Measurements from ENCODE around the gene KIAA0753. TPM values are rescaled to one million over a fixed set of nuclear protein-coding genes. Genes with fewer than 3 reads are reported as not detected.

The KIAA0753 gene
- total RNA-seq, 4 donors from 2014 or later, result 14.7 to 36.3 (median 23.3) TPM

DNA sequence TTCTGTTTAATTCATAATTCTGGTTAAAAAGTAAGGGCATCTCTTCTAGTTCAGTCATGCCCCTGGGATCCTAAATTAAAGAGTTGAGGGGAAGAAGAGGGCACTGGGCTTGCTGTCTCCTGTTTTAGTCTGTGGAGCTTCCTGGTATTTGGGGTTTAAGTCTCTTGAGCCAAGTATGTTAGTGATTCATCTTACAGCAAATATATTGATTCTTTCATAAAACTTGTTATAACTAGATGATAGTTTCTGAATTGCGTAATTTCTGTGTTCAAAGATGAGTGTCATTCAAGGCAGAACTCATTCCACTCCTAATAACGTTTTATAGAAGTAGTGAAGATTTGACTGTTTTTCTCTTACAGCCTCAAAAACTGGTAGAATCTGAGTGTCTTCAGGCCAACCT lies 2.1 kb upstream of the KIAA0753 start:
- H3K4me3 ChIP-seq, result no peak overlapping the region
- H3K27ac ChIP-seq, result no peak overlapping the region
- TF ChIP-seq POLR2A (IDR thresholded peaks at IDR 0.05), result no peak
- TF ChIP-seq, protein P1, sequence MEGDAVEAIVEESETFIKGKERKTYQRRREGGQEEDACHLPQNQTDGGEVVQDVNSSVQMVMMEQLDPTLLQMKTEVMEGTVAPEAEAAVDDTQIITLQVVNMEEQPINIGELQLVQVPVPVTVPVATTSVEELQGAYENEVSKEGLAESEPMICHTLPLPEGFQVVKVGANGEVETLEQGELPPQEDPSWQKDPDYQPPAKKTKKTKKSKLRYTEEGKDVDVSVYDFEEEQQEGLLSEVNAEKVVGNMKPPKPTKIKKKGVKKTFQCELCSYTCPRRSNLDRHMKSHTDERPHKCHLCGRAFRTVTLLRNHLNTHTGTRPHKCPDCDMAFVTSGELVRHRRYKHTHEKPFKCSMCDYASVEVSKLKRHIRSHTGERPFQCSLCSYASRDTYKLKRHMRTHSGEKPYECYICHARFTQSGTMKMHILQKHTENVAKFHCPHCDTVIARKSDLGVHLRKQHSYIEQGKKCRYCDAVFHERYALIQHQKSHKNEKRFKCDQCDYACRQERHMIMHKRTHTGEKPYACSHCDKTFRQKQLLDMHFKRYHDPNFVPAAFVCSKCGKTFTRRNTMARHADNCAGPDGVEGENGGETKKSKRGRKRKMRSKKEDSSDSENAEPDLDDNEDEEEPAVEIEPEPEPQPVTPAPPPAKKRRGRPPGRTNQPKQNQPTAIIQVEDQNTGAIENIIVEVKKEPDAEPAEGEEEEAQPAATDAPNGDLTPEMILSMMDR (IDR thresholded peaks at IDR 0.05), result no peak
- H3K4me1 ChIP-seq, result peaks cover 5 to 27% (median 11%) of the 10 kb centered on the region in 4 donors
- no peak for DNase-seq
- peaks cover 0 to 29% (median 0%) of the 10 kb centered on the region in 3 donors for H3K36me3 ChIP-seq
- no peaks in the 10 kb centered on the region for H3K27me3 ChIP-seq
- no peaks in the 10 kb centered on the region for H3K9me3 ChIP-seq

DNA sequence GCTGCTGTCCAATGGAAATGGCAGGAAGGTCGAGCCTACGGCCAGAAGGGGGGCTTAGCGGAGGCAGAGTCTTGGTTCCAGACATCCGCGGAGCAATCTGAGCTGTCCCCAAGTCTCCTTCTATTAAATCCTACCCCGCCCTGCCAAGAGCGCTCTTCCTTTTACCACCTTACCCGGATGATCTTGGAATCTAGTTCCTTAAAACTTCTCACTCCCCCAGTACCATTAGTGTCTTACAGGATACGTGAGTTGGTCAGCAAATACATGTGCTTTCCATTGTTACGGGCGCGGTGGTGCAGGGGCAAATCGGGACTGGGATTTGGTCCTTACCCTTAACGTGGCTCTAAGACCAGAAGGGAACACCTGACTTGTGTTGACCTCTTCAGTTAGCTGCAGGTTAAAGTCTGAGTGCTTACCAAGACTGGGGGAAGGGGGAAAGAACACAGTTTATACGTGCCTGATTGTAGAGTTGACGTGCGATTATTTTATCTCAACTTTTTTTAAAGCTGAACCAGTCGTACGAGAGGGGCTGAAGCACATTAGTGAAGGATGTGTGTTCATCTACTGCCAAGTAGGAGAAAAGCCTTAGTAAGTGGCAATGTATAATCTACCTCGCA lies 844 bp upstream of the KIAA0753 start:
- no peak for DNase-seq
- H3K4me3 ChIP-seq, result peak overlapping the region; percentile 56 to 87 (median 76)
- H3K9me3 ChIP-seq, result no peaks in the 10 kb centered on the region
- peaks cover 5 to 27% (median 11%) of the 10 kb centered on the region in 4 donors for H3K4me1 ChIP-seq
- TF ChIP-seq, protein P1 (IDR thresholded peaks at IDR 0.05), result no peak
- TF ChIP-seq POLR2A (IDR thresholded peaks at IDR 0.05), result peak in 1 of 2 donors; percentile 3
- no peaks in the 10 kb centered on the region for H3K27me3 ChIP-seq
- peaks cover 0 to 29% (median 0%) of the 10 kb centered on the region in 3 donors for H3K36me3 ChIP-seq
- peak overlapping the region; percentile 85 to 89 (median 85) for H3K27ac ChIP-seq

DNA sequence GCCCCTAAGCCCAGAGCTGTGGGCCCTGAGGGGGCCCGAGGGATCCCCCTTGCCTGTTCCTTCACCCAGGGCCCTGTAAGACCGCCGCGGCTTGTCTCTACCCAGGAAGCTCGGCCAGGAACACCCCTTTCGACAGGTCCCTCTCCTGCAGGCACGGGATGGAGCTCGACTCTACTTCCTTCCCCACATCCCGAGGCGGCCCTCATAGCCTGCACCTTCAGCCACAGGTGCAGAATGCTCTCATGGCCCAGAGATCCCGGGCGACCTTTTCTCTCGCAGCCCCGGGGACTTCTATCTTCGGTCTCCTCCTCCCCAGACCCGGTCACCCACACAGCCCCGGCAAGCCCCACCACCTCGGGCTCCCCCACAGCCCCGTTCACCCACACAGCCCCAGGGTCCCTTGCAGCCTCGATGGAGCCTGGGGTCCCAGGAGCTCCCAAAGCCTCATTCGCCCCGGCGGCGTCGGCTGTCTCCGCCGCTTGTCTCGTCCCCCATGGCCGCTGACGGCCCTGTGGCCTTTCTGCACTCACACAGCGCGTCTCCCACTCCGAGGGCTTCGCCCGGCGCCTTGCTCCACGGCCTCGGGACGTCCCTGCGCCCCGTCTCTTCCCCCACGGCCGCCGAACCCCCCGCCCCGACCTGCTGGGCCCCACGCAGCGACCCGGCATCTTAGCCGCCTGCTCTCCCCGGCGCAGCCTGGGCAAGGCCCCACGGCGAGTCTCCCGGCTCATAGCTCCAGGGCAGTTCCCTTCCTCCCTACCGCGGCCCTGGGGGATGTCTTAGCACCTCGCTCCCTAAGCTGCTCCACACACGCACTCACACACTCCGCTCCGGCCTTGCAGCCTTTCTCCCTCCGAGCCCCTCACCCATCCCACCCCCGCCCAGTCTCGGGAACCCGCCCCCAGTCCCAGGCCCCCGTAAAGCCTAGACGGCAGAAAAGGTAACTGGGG lies 650 bp downstream of the KIAA0753 start:
- peak; percentile 27 to 69 (median 58) for DNase-seq
- TF ChIP-seq POLR2A (IDR thresholded peaks at IDR 0.05), result no peak
- TF ChIP-seq, protein P1 (IDR thresholded peaks at IDR 0.05), result no peak
- Histone ChIP-seq H3K9me3 (no peaks in the 10 kb centered on the region), H3K27ac (peak overlapping the region; percentile 85 to 89 (median 85)), H3K4me3 (peak overlapping the region; percentile 56 to 87 (median 76)), H3K27me3 (no peaks in the 10 kb centered on the region), H3K36me3 (peaks cover 0 to 22% (median 0%) of the 10 kb centered on the region in 3 donors), H3K4me1 (peaks cover 5 to 27% (median 11%) of the 10 kb centered on the region in 4 donors)

DNA sequence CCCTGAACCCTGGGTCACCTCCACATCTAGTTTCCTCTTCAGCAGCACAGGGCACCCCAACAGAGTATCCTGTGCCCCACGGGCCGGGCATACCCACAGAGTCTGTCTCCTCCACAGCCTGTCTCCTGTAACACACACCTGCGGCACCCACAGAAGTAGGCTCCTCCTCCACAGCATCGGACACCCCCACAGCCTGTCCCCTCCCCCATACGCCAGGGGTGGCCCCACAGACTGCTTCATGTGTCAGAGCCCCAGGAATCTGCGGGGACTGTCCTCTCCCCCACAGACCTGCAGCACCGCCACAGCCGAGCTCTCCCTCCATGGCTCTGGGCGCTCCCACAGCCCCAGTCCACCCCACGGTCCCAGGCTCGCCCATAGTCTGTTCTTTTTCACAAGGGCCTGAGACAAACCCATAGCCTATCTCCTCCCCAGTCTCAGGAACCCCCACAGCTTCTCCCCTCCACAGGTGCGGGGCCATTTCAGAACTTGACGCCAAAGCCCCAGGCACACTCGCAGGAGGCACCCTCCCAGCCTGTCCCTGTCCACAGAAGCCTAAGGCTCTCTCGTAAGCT lies 1.4 kb downstream of the KIAA0753 start:
- H3K27me3 ChIP-seq, result no peaks in the 10 kb centered on the region
- H3K9me3 ChIP-seq, result no peaks in the 10 kb centered on the region
- no peak for DNase-seq
- peaks cover 5 to 27% (median 11%) of the 10 kb centered on the region in 4 donors for H3K4me1 ChIP-seq
- peak overlapping the region; percentile 56 to 87 (median 76) for H3K4me3 ChIP-seq
- TF ChIP-seq, protein P1 (IDR thresholded peaks at IDR 0.05), result no peak
- no peak for TF ChIP-seq POLR2A (IDR thresholded peaks at IDR 0.05)
- H3K27ac ChIP-seq, result no peak overlapping the region
- H3K36me3 ChIP-seq, result peaks cover 0 to 19% (median 0%) of the 10 kb centered on the region in 3 donors

DNA sequence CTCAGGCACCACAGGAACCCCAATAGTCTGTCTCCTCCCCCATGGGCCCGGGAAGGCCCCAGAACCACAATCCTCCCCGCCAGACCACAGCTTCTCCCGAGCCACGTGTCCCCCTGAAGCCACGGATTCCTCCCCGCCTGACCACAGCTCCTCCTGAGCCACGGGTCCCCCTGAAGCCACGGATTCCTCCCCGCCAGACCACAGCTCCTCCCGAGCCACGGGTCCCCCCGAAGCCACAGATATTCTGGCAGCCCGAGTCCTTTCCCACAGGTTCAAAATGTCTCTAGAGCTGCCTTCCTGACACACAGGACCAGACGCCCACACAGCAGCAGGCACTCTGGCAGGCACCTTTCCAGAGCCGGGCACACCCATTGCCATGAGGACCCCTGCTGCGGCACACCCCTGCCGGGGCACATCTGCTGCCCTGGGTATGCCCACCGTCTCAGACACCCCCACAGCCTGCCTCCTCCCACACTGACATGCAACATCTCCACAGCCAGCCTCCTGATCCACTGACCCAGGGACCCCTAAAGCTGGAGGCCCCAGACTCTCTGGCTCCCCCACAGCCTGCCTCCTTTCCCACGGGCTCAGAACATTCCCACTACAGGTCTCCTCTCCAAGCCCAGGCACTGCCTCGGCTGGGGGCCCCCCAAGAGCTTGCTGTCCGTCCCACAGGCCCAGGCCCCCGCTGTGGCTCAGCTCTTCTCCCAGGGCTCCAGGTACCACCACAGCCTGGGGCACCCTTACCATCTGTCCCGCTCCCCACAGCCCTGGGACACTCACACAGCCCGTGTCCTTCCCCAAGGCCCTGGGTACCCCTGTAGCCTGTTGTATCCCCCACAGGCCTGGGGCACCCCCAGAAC lies 2.2 kb downstream of the KIAA0753 start:
- no peak for DNase-seq
- Histone ChIP-seq H3K27me3 (no peaks in the 10 kb centered on the region), H3K9me3 (no peaks in the 10 kb centered on the region), H3K27ac (no peak overlapping the region), H3K36me3 (peaks cover 0 to 21% (median 0%) of the 10 kb centered on the region in 3 donors), H3K4me1 (peaks cover 5 to 27% (median 11%) of the 10 kb centered on the region in 4 donors), H3K4me3 (no peak overlapping the region)
- no peak for TF ChIP-seq POLR2A (IDR thresholded peaks at IDR 0.05)
- TF ChIP-seq, protein P1 (IDR thresholded peaks at IDR 0.05), result no peak

All from Peyer's patch (tissue), 4 donors.